Natural killer cell (primary cell): ENCODE measurements around the gene MYO16. TPM values are rescaled to one million over a fixed set of nuclear protein-coding genes. Genes with fewer than 3 reads are reported as not detected.

ENCODE experiments used
- ATAC-seq, 3 donors: fragments of 150-1000 bp in 2 of 3; fragments of 200-7000 bp in 1 of 3; cut with Tn5 transposase; 1 replicate in 1 of 3; 2 replicates in 2 of 3; pipeline ENCODE4 v1.10.0; 2021; ENCODE audit warnings: mild to moderate bottlenecking in 2 of 3, moderate library complexity in 2 of 3
- DNase-seq, 2 donors: peaks; one replicate each; pipeline versions ENCODE4 v3.0.0 to v3.0.0-alpha.2; 2013 to 2021; ENCODE audit warnings: mixed read lengths in 1 of 2
- H3K27ac ChIP-seq: one replicate; pipeline ENCODE4 v1.5.1; 2013; ENCODE audit warnings: mild to moderate bottlenecking, low read length
- H3K27me3 ChIP-seq: one replicate; pipeline ENCODE4 v1.6.1; 2013; ENCODE audit warnings: low read length; ENCODE audit not compliant: control insufficient read depth, insufficient read depth
- H3K36me3 ChIP-seq: one replicate; pipeline ENCODE4 v1.6.1; 2013; ENCODE audit warnings: low read length; ENCODE audit not compliant: control insufficient read depth, insufficient read depth
- H3K4me1 ChIP-seq: one replicate; pipeline ENCODE4 v1.6.1; 2013; ENCODE audit warnings: low read length; ENCODE audit not compliant: control insufficient read depth, insufficient read depth
- H3K4me3 ChIP-seq: one replicate; pipeline ENCODE4 v1.5.1; 2013; ENCODE audit warnings: low read length
- H3K9me3 ChIP-seq: one replicate; pipeline ENCODE4 v1.6.1; 2013; ENCODE audit warnings: low read length; ENCODE audit not compliant: control insufficient read depth, insufficient read depth
- H3K27ac Mint-ChIP-seq, 2 donors: one replicate each; pipeline ENCODE4 v1.8.0; 2022; ENCODE audit warnings: mild to moderate bottlenecking in 2 of 2, mixed read lengths in 2 of 2, moderate library complexity in 1 of 2
- H3K27me3 Mint-ChIP-seq, 2 donors: one replicate each; pipeline ENCODE4 v1.8.0; 2022; ENCODE audit warnings: low read depth in 2 of 2, mixed read lengths in 2 of 2
- H3K36me3 Mint-ChIP-seq: one replicate; pipeline ENCODE4 v1.8.0; 2022; ENCODE audit warnings: mixed read lengths
- H3K4me1 Mint-ChIP-seq, 2 donors: one replicate each; pipeline ENCODE4 v1.8.0; 2022; ENCODE audit warnings: mixed read lengths in 2 of 2
- H3K4me3 Mint-ChIP-seq: one replicate; pipeline ENCODE4 v1.8.0; 2022; ENCODE audit warnings: mild to moderate bottlenecking, moderate library complexity, mixed read lengths
- H3K9me3 Mint-ChIP-seq, 2 donors: one replicate each; pipeline ENCODE4 v1.8.0; 2022; ENCODE audit warnings: mixed read lengths in 2 of 2
- WGBS: methylation state at CpG from one replicate; pipeline ENCODE4 v1.1.7; 2013; ENCODE audit warnings: missing lambda C conversion rate; ENCODE audit not compliant: insufficient coverage; 5-methylcytosine and 5-hydroxymethylcytosine counted together
- intact Hi-C: fragments of 100-400 bp; cut with micrococcal nuclease; formaldehyde crosslinking; loops from one replicate; pipeline ENCODE4 v1.14.2; 2022
- total RNA-seq, 4 donors: library from RNA; stranded (reverse); fragments of 120-200 nt in 1 of 4; gene quantifications; one replicate each; pipeline versions ENCODE4 v1.2.3 to v1.2.4, GENCODE V29; 2013 to 2022
- TF ChIP-seq, protein P1 (sequence below): fragments of 200-600 bp; IDR thresholded peaks from one replicate; pipeline ENCODE4 v1.8.0; 2022; ENCODE audit warnings: antibody characterized with exemption

Gene MYO16
- total RNA-seq, 3 donors from 2014 or later (not counting 1 experiment from before 2014, with no cell fraction given): 0.28 TPM; not detected in 2

DNA sequence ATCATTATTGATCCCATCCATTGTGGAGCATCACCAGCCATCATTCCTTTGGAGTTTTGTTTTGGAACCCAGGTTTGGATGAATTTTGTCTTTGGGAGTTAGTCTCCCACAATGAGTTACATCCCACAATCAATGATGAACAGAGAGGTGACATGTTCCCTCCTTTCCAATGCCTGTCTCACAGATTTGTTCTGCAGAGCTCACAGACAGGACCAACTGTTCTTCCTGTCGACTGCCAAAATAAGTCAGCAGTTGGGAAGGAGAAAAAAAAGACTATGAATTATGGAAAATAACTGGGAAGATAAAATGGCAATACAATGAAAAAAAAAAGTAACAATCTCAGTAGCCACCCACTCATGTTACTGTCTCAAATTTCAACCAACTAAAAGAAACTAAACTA lies 489.1 kb downstream of the MYO16 start:
- whole genome bisulfite sequencing: 80% methylated on average over 1 of the region's 1 CpG
- Mint-ChIP-seq H3K27ac (no peak overlapping the region), H3K9me3 (peaks cover under 1 to 3% of the 10 kb centered on the region in 2 donors), H3K4me3 (no peak overlapping the region), H3K4me1 (peaks cover 3 to 4% of the 10 kb centered on the region in 2 donors), H3K36me3 (no peaks in the 10 kb centered on the region), H3K27me3 (peaks cover 9 to 11% of the 10 kb centered on the region in 2 donors)
- no peaks in the 10 kb centered on the region for H3K27me3 ChIP-seq
- no peaks in the 10 kb centered on the region for H3K36me3 ChIP-seq
- TF ChIP-seq, protein P1, sequence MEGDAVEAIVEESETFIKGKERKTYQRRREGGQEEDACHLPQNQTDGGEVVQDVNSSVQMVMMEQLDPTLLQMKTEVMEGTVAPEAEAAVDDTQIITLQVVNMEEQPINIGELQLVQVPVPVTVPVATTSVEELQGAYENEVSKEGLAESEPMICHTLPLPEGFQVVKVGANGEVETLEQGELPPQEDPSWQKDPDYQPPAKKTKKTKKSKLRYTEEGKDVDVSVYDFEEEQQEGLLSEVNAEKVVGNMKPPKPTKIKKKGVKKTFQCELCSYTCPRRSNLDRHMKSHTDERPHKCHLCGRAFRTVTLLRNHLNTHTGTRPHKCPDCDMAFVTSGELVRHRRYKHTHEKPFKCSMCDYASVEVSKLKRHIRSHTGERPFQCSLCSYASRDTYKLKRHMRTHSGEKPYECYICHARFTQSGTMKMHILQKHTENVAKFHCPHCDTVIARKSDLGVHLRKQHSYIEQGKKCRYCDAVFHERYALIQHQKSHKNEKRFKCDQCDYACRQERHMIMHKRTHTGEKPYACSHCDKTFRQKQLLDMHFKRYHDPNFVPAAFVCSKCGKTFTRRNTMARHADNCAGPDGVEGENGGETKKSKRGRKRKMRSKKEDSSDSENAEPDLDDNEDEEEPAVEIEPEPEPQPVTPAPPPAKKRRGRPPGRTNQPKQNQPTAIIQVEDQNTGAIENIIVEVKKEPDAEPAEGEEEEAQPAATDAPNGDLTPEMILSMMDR: no peak
- DNase-seq (no peak), ATAC-seq (no peak)
- no peak overlapping the region for H3K27ac ChIP-seq
- no peaks in the 10 kb centered on the region for H3K9me3 ChIP-seq
- intact Hi-C loops: no loop called here
- no peak overlapping the region for H3K4me3 ChIP-seq
- H3K4me1 ChIP-seq: no peaks in the 10 kb centered on the region

DNA sequence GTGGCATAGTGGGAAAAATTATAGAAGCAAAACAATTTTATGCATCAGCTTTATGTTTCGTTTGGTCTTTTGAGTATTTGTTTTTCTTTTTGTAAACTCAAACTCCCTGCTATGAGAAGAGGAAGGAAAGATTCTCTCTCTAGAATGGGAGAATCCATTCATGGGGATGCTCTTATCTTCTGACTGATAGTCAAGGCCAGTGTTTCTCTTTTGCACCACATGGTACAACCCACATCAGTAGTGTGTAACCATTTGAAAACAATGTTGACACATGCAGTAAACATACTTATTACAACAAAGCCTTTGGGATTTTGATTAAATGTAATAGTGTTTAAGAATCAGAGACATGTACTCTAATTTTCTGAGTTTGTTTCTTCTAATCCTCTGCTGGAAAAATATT lies 490.5 kb downstream of the MYO16 start:
- no peak for DNase-seq
- no peak for ATAC-seq
- Mint-ChIP-seq H3K9me3 (no peaks in the 10 kb centered on the region), H3K4me1 (no peaks in the 10 kb centered on the region), H3K36me3 (no peaks in the 10 kb centered on the region), H3K27ac (no peak overlapping the region), H3K27me3 (peaks cover 9 to 11% of the 10 kb centered on the region in 2 donors), H3K4me3 (no peak overlapping the region)
- Histone ChIP-seq H3K4me1 (no peaks in the 10 kb centered on the region), H3K27ac (no peak overlapping the region), H3K36me3 (no peaks in the 10 kb centered on the region), H3K4me3 (no peak overlapping the region), H3K27me3 (no peaks in the 10 kb centered on the region), H3K9me3 (no peaks in the 10 kb centered on the region)
- whole genome bisulfite sequencing: 100% methylated on average over 1 of the region's 1 CpG
- intact Hi-C loops: no loop called here
- TF ChIP-seq, protein P1: no peak

DNA sequence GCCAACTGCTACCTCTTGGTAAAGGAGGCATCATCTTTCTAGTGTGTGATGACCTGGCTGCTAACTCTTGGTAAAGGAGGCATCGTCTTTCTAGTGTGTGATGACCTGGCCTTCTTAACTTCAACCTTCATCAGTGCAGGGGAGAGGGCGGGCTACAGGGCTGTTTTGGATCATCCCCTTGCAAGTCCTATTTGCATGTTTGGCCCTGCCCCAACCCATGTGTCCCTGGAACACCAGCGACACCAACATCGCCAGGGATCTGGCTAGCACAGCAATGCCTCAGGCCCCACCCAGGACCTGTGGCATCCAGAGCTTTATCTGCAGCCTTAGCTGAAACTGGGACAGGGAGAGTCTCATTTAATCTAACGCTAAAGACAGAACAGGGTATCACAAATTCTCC lies 492.4 kb downstream of the MYO16 start:
- peaks cover 8 to 11% of the 10 kb centered on the region in 2 donors for H3K27me3 Mint-ChIP-seq

DNA sequence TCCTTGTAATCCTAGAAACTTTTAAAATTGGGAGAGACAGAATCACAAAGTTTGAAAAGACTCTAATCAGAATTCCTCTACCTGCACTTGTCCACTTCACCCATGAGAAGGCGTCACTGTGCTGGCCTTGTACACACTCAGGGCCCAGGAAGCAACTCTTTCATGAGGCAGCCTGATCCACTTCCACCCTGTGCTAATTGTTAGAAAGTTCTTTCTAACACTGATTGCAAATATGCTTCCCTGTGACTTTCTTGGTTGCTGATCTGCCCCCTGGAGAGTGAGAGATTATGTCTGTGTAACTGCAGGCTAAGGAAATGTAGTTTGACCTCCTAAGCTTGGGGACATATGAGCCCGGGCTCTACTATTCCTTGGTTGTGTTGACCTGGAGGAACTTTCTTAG lies 494.6 kb downstream of the MYO16 start:
- Mint-ChIP-seq H3K4me3 (no peak overlapping the region), H3K9me3 (no peaks in the 10 kb centered on the region), H3K36me3 (no peaks in the 10 kb centered on the region), H3K4me1 (no peaks in the 10 kb centered on the region), H3K27me3 (peaks cover 0 to 6% of the 10 kb centered on the region in 2 donors), H3K27ac (no peak overlapping the region)
- no peaks in the 10 kb centered on the region for H3K4me1 ChIP-seq
- H3K27ac ChIP-seq: no peak overlapping the region
- H3K9me3 ChIP-seq: no peaks in the 10 kb centered on the region
- ATAC-seq (no peak), DNase-seq (no peak)
- H3K4me3 ChIP-seq: no peak overlapping the region
- no peaks in the 10 kb centered on the region for H3K27me3 ChIP-seq
- H3K36me3 ChIP-seq: no peaks in the 10 kb centered on the region
- WGBS: 95% methylated on average over 2 of the region's 2 CpGs
- intact Hi-C loops: no loop called here
- TF ChIP-seq, protein P1: no peak

More for the DNA sequence above, 492.4 kb downstream of the MYO16 start:
- H3K36me3 ChIP-seq: no peaks in the 10 kb centered on the region
- TF ChIP-seq, protein P1: no peak
- ATAC-seq: no peak
- 94% methylated on average over 4 of the region's 5 CpGs for WGBS
- DNase-seq: no peak
- H3K4me1 ChIP-seq: no peaks in the 10 kb centered on the region
- no peak overlapping the region for H3K4me3 Mint-ChIP-seq
- H3K9me3 Mint-ChIP-seq: no peaks in the 10 kb centered on the region
- no peak overlapping the region for H3K27ac ChIP-seq
- no peaks in the 10 kb centered on the region for H3K4me1 Mint-ChIP-seq
- no peaks in the 10 kb centered on the region for H3K27me3 ChIP-seq
- no peaks in the 10 kb centered on the region for H3K36me3 Mint-ChIP-seq
- no peak overlapping the region for H3K27ac Mint-ChIP-seq
- intact Hi-C loops: no loop called here
- H3K4me3 ChIP-seq: no peak overlapping the region
- H3K9me3 ChIP-seq: no peaks in the 10 kb centered on the region
